Measurements from ENCODE around the gene SHISA7.

SHISA7 gene

DNA sequence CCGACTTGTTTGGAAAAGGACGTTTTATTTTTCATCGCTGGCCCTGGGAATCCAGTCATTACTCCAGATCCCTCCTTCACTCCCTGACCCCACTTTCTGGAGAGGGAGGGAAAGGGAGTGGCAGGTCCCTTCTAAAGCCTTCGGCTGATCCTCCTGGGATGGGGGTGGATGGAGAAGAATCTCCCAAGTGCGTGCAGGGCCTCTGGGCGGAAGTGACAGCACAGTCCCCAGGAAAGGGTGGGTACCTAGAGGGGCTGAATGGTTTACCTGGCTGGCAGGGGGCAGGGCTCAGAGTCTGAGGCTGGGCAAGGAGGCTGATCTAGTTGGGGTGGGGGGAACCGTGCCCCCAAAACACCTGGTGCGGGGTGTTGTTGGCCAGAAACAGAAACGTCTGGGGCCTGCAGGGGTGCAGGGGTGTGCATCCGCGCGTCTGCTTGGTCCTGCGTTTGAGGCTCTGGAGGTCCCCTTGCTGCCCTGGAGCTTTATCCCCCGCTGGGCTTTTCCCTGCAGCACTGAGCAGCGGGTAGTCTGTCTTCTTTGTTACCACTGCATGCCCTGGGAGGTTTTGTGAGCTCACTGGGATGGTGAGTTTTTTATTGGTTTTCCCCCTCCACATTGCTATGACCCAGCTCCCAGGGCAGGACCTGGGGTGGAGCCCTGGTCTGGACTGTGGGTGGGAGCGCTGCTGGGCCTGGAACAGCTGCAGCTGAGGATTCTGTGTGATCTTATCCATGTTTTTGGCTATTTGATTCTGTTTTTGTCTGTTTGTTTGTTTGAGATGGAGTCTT lies 30.3 kb upstream of the SHISA7 start:
- DNase-seq (ENCODE audit: low spot score) = no peak
- Histone ChIP-seq H3K4me3 (no peak overlapping the region), H3K27ac (no peak overlapping the region)
- TF ChIP-seq, protein P1, sequence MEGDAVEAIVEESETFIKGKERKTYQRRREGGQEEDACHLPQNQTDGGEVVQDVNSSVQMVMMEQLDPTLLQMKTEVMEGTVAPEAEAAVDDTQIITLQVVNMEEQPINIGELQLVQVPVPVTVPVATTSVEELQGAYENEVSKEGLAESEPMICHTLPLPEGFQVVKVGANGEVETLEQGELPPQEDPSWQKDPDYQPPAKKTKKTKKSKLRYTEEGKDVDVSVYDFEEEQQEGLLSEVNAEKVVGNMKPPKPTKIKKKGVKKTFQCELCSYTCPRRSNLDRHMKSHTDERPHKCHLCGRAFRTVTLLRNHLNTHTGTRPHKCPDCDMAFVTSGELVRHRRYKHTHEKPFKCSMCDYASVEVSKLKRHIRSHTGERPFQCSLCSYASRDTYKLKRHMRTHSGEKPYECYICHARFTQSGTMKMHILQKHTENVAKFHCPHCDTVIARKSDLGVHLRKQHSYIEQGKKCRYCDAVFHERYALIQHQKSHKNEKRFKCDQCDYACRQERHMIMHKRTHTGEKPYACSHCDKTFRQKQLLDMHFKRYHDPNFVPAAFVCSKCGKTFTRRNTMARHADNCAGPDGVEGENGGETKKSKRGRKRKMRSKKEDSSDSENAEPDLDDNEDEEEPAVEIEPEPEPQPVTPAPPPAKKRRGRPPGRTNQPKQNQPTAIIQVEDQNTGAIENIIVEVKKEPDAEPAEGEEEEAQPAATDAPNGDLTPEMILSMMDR (IDR thresholded peaks at IDR 0.05) = no peak

DNA sequence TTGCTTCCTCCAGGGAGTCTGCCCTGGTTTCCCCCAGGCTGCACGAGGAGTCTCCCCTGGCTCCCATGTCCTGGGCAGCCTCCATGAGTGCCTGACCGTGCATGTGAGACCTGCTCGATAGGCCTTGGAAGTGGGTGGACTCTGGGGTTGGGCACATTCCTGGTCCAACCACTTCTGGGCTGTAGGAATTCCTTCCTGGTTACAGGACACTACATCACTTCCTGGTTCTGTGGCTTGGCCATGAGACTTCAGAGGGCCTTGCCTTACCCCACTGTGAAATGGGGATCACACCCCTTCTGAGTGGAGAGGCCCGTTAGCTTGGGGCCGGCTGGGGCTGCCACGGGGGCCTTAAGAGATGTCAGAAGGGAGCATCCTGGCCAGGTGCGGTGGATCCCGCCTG lies 29.4 kb upstream of the SHISA7 start:
- Histone ChIP-seq H3K4me3 (no peak overlapping the region), H3K27ac (no peak overlapping the region)
- DNase-seq (ENCODE audit: low spot score) = no peak
- TF ChIP-seq, protein P1 (IDR thresholded peaks at IDR 0.05) = no peak

DNA sequence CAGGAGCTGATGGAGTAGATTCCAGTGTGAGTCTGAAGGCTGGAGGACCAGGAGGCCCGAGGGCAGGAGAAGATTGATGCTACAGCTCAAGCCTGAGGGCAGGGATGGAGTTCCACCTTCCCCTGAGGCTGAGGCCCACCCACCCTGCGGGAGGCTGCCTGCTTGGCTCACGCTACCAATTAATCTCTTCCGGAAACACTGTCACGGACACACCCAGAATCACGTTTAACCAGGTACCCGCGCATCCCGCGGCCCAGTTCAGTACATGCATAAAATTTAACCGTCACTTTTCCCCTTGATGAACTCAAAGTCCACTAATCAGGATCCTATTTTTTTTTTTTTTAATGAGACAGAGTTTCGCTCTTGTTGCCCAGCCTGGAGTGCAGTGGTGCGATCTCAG lies 28.2 kb upstream of the SHISA7 start:
- TF ChIP-seq, protein P1 (IDR thresholded peaks at IDR 0.05) = no peak
- H3K4me3 ChIP-seq = no peak overlapping the region
- H3K27ac ChIP-seq = no peak overlapping the region
- DNase-seq (ENCODE audit: low spot score) = no peak

DNA sequence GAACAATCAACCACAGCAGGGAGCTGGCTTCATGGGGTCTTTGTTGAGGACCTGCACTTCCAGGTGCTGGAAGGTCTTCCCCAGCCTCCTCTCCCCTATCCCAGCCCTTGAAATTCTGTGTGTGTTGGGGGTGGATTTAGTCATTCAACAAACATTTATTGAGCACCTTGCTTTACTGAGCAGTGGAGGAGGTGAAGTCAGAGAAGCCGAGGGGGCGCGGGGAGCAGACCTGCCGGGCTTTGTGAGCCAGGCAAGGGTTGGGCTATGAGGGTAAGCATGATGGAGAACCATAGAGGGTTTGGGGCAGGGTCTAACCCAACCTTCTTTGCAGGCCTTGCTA lies 24.9 kb upstream of the SHISA7 start:
- TF ChIP-seq, protein P1 (IDR thresholded peaks at IDR 0.05) = peak; percentile 18
- H3K4me3 ChIP-seq = no peak overlapping the region
- H3K27ac ChIP-seq = no peak overlapping the region
- DNase-seq (ENCODE audit: low spot score) = no peak

DNA sequence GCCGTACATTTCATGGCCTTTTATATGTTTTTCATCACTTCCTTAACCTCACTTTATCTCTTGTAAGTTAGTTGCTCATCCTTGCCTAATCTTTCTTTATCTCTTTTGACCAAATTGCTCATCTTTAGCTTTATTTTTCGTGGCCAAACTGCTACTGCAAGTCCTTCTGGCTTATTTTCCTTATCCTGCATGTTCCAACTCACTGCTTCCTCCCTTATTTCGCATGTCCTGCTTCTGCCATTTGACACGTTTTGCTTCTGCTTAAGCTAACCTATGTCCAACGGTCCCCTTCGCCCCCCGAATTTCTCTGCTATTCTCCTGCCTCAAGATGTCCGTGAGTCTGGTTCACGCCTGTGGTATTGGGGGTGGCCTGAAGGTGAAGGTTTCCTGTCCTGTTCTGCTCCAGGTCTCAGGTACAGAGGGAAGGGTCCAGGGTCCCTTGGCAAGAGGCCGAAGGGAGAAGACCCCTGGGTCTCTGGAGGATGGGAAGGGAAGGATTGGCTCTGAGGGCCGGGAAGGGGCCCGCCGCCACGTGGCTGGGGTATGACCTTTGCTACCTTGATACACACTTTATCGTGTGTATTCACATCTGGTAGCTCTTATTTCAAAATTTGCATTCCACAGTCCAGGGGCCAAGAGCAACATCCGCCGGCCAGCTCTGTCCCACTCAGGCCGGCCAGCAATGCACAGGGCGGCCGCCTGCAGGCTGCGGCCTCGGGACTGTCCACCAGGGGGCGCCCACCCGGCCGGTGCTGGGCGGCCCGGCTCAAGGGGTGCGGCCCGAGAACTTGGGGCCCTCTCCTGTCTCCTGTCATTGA lies 24.3 kb upstream of the SHISA7 start:
- no peak for DNase-seq (ENCODE audit: low spot score)
- TF ChIP-seq, protein P1 (IDR thresholded peaks at IDR 0.05) = peak; percentile 98
- peak overlapping the region in 1 of 2 donors; percentile 60 for H3K27ac ChIP-seq
- H3K4me3 ChIP-seq = no peak overlapping the region

DNA sequence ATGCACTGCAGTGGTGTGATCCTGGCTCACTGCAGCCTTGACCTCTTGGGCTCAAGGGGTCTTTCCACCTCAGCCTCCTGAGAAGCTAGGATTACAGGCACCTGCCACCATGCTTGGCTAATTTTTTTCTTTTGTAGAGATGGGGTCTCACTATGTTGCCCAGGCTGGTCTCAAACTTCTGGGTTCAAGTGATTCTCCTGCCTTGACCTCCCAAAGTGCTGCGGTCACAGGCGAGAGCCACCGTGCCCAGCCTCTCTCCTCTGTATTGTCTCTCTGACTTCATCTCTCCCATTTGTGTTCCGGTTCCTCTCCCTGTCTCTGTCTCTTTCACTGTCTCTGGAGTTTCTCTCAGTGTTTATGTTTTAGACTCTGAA lies 23.1 kb upstream of the SHISA7 start:
- H3K4me3 ChIP-seq = no peak overlapping the region
- DNase-seq (ENCODE audit: low spot score) = no peak
- TF ChIP-seq, protein P1 (IDR thresholded peaks at IDR 0.05) = no peak
- no peak overlapping the region for H3K27ac ChIP-seq
